NCI-H2171 (cell line): ENCODE data around the gene KNG1.
"Not testable (repeated sequence)": the region's sequence is repeated elsewhere in the genome, so short reads cannot be mapped to it uniquely, and the experiment has no call there.

ENCODE experiments used
- DNase-seq: peaks from one replicate; lab custom pipeline; 2025; lab: John Stamatoyannopoulos, UW

The KNG1 gene

GRCh38 chr3:186717039-186717457 lies at the start of gene KNG1:
Gene KNG1, plus strand, starts transcription at chr3:186717359. Its CDS starts 184 bp downstream, at chr3:186717543.
- no peak for DNase-seq

DNA sequence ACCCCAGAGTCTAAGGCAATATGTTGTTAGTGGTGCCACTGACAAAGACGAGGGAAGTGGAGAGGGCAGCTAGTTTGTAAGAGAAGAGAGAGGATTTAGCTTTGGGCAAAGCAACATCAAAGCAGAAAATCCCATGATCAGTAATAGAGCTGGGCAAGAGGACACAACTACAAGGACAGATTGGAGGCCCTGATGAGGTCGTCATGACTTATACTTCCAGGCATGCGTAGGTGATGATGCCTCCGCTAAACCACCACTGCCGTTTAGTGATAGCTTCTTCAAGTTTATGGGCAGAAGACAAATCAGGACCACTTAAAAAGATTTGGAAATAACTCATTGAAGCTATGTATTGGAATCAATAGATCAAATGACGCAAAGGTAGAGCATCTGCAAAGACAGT lies 48.7 kb upstream of the KNG1 start:
- no peak for DNase-seq

DNA sequence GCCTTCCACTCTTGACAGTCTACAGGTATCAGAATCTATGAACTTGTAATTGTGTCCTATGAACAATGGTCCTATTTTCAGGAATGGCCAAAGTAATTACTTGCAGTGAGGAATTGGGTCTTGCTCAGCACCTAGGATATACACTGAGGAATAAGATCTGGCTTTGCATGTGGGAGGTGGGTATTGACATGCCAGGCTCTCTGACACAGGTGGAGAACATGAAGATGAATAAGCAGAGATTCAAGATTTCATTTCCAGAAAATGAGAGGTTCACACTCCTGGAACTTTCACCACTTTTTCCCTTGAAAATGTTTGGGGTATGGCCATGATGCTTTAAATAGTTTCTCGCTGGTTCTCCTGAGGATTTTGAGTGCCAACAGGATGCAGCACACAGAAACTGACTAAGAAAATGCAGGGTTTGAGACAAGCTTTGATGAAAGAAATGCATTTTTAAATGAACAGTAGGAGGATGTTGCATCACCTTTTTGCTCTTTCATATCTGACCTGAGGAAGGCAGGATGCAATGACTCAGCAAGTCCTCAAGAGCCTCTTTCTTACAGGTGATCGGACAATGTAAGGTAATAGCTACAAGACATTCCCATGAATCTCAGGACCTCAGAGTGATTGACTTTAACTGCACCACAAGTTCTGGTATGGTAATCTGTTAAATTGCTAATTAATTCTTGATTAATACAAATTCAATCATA lies 47.6 kb upstream of the KNG1 start:
- DNase-seq, result no peak

- DNase-seq, result no peak
Measured at GRCh38 chr3:186670155-186670554, 47.0 kb upstream of the KNG1 start.

DNA sequence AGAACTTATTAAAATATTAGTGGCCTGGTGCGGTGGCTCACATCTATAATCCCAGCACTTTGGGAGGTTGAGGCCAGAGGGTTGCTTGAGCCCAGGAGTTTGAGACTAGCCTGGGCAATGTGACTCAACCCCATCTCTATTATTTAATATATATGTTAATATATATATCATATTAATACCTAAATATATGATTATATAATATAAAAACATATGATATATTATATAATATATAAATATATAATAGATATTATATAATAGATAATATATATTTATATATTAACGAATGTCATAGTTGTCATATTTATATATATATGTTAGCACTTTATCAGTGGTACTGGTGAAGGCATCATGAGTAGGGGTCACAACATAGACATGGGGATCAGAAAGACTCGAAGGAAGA lies 46.1 kb upstream of the KNG1 start:
- DNase-seq, result no peak

DNA sequence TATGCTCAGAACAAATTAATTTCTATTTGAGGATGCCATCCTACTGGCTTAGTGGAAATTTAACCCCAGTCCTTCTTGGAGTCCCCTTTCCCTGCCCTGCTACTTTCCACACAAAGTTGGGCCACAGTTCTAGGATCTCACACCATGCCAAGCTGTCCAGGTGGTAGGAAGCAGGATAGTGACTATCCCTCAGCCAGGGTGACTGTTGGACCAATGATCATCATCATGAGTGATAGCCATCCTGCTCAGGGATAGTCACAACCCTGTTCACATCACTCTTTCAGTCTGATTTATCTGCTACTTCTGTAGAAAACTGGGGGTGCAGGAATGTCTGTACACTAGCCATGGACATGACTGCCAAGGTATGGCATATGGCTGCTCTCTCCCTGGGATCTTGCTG lies 38.6 kb upstream of the KNG1 start:
- DNase-seq, result no peak

DNA sequence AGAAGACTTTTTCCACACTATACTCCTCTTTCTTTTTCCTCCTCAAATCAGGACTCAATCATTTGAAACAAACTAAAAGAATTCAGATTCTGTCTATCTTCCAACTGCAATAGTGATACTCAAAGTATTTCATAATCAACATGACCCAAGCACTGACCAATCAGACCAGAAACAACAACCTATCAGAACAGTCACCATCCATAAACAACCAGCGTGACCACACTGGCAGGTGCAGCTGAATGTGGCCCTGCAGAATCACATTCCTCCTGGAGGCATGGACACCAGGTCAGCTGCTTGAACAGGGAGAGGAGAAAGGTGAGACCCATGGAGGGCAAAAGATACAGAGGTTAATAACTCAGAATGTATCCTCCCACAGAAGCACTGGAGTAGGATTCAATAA lies 38.0 kb upstream of the KNG1 start:
- no peak for DNase-seq

DNA sequence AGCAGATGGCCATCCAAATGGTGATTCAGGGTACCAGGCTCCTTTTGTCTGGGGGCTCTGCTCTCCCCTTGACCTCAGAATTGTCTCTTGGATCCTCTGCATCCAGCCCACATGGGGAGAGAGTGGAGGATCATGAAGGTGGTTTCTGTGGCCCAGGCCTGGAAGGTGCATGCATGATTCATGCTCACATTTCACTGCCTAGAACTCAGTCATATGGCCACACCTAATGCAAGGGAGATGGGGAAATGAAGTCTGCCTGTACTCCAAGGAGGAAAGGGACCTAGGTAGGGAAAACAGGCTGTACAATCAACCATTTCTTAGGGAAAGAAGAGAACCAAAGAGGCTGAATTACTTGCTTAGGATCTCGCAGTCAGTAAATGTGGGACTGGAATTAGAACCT lies 36.3 kb upstream of the KNG1 start:
- no peak for DNase-seq

DNA sequence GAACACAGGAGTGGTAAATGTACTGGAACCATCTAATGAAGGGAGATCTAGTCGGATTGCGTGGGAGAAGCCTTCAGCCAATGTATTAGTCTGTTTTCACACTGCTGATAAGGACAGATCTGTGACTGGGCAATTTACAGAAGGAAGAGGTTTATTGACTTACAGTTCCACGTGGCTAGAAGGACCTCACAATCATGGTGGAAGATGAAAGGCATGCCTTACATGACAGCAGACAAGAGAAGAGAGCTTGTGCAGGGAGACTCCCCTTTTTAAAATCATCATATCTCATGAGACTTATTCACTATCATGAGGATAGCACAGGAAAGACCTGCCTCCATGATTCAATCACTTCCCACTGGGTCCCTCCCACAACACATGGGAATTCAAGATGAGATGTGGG lies 34.3 kb upstream of the KNG1 start:
- DNase-seq, result no peak

- DNase-seq, result no peak
Measured at GRCh38 chr3:186683979-186684378, 33.2 kb upstream of the KNG1 start.

DNA sequence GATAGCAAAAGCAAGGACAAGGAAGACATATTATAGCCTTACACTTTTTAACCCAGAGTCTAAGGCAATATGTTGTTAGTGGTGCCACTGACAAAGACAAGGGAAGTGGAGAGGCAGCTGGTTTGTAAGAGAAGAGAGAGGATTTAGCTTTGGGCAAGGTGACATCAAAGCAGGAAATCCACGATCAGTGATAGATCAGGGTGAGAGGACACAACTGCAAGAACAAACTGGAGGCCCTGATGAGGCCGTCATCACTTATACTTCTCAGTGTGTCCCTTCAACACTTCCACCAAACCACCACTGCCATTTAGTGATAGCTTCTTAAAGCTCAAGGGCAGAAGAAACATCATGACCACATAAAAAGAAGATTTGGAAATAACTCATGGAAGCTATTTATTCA lies 30.7 kb upstream of the KNG1 start:
- DNase-seq, result not testable (repeated sequence)

DNA sequence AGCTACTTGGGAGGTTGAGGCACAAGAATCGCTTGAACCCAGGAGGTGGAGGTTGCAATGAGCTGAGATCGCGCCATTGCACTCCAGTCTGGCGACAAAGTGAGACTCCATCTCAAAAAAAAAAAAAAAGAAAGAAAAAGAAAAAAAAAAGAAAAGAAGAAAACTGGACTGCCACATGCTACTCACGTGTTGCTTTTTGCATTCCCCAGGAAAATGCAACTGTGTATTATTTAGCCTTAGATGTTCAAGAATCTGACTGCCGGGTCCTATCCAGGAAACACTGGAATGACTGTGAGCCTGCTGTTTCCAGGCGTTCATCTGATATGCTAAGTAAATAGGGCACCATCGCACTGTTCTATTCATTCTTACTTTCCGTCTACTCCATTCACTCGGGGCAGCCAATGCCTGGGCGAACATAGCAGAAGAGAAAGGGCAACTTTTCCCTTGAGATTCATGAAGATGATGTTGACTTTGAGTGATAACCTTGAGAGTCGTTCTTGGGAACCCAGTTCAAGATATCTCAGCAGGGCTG lies 30.0 kb upstream of the KNG1 start:
- DNase-seq, result no peak

GRCh38 chr3:186690304-186690703 lies 26.9 kb upstream of the KNG1 start:
- not testable (repeated sequence) for DNase-seq

DNA sequence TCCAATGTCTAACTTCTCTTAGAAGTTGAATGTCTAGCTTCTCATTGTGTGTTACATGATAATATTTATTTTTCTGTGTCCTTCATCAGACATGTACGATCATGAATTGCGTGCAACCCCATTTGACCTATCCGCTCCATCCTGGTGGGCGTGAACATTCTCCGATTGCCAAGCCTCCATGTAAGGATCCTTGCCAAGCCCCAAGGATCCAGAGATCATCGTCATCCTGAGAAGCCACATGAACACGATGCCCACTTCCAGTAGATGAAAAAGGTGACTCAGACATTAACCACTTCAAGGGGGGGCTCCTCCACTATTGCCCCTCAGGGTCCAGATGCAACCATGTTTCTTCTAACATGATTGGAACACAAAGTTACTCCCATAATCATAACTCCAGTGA lies 25.5 kb upstream of the KNG1 start:
- DNase-seq, result no peak

- no peak for DNase-seq
Measured at GRCh38 chr3:186693843-186694242, 23.3 kb upstream of the KNG1 start.

- DNase-seq, result no peak
Measured at GRCh38 chr3:186694288-186695032, 22.7 kb upstream of the KNG1 start.

GRCh38 chr3:186696522-186696921 lies 20.6 kb upstream of the KNG1 start:
- no peak for DNase-seq

- no peak for DNase-seq
Measured at GRCh38 chr3:186697510-186697909, 19.6 kb upstream of the KNG1 start.

DNA sequence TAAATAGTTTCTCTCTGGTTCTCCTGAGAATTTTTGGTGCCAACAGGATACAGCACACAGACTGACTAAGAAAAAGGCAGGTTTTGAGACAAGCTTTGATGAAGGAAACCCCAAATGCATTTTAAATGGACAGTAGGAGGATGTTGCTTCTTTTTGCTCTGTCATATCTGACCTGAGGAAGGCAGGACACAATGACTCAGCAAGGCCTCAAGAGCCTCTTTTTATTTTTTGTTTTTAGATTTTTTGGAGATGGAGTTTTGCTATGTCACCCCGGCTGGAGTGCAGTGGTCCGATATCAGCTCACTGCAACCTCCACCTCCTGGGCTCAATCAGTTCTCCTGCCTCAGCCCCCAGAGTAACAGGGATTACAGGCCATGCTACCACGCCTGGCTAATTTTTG lies 16.9 kb upstream of the KNG1 start:
- DNase-seq, result no peak

- DNase-seq, result not testable (repeated sequence)
Measured at GRCh38 chr3:186702451-186702850, 14.7 kb upstream of the KNG1 start.

- no peak for DNase-seq
Measured at GRCh38 chr3:186705882-186706780, 11.0 kb upstream of the KNG1 start.

DNA sequence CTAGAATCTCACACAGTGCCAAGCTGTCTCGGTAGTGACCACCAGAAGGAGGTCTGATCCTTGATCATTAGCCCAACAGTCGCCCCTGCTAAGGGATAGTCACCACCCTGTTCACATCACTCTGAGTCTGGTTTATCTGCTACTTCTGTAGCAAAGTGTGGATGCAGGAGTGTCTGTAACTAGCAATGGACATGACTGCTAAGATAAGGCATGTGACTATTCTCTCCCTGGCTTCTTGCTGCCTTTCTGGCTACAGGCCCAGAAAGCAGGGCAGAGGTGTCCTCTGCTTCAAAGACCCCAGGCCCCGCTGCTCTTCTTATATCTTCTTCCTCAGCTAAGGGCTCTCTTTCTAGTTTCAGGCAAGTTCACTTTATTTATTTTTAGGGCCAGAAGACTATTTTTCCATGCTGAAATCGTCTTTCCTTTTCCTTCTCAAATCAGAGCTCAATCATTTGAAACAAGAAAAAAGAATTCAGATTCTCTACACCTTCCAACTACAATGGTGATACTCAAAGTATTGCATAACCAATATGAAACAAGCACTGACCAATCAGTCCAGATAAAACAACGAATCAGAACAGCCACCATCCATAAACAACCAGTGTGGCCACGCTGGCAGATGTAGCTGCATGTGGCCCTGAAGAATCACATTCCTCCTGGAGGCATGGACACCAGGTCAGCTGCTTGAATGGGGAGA lies 8.0 kb upstream of the KNG1 start:
- DNase-seq, result no peak
